Hepatocyte (in vitro differentiated cells): ENCODE results near the gene RAB12. TPM values are rescaled to one million over a fixed set of nuclear protein-coding genes. Genes with fewer than 3 reads are reported as not detected.

Source experiments
- DNase-seq: peaks from one replicate; pipeline ENCODE4 v3.0.0-alpha.2; 2016; ENCODE audit warnings: low spot score
- H2AFZ ChIP-seq: fragments of 200-600 bp; sonication (generic); 2 replicates; pipeline ENCODE4 v1.6.0; 2016; ENCODE audit warnings: antibody characterized with exemption, mild to moderate bottlenecking
- H3K27ac ChIP-seq: fragments of 200-600 bp; sonication (generic); 2 replicates; pipeline ENCODE4 v1.5.1; 2016; ENCODE audit warnings: mild to moderate bottlenecking
- H3K27me3 ChIP-seq: fragments of 200-600 bp; sonication (generic); 2 replicates; pipeline ENCODE4 v1.6.1; 2016
- H3K36me3 ChIP-seq: fragments of 200-600 bp; sonication (generic); replicated peaks from 2 replicates; pipeline ENCODE4 v1.5.1; 2016; ENCODE audit warnings: low read depth; ENCODE audit not compliant: insufficient read depth
- H3K4me1 ChIP-seq: fragments of 200-600 bp; sonication (generic); 2 replicates; pipeline ENCODE4 v1.5.1; 2016; ENCODE audit warnings: mild to moderate bottlenecking, moderate library complexity; ENCODE audit not compliant: insufficient read depth
- H3K4me2 ChIP-seq: fragments of 200-600 bp; sonication (generic); 2 replicates; pipeline ENCODE4 v1.6.0; 2016
- H3K4me3 ChIP-seq: fragments of 200-600 bp; sonication (generic); 2 replicates; pipeline ENCODE4 v1.5.1; 2016; ENCODE audit warnings: mild to moderate bottlenecking
- H3K79me2 ChIP-seq: fragments of 200-600 bp; sonication (generic); 2 replicates; pipeline ENCODE4 v1.6.0; 2017; ENCODE audit warnings: mild to moderate bottlenecking
- H3K9me2 ChIP-seq: fragments of 200-600 bp; sonication (generic); replicated peaks from 2 replicates; pipeline ENCODE4 v1.6.0; 2017; ENCODE audit warnings: mild to moderate bottlenecking; ENCODE audit not compliant: insufficient read depth
- H3K9me3 ChIP-seq: fragments of 200-600 bp; sonication (generic); 2 replicates; pipeline ENCODE4 v1.5.1; 2016; ENCODE audit warnings: low read depth, mild to moderate bottlenecking
- H4K20me1 ChIP-seq: fragments of 200-600 bp; sonication (generic); 2 replicates; pipeline ENCODE4 v1.6.0; 2016; ENCODE audit warnings: mild to moderate bottlenecking; ENCODE audit not compliant: insufficient read depth, poor library complexity, severe bottlenecking
- CTCF ChIP-seq: fragments of 200-600 bp; sonication (generic); IDR thresholded peaks from 2 replicates; pipeline ENCODE4 v1.5.1; 2016; ENCODE audit warnings: antibody characterized with exemption, mild to moderate bottlenecking; ENCODE audit not compliant: poor library complexity
- EZH2 ChIP-seq: fragments of 200-600 bp; sonication (generic); IDR thresholded peaks from 2 replicates; pipeline ENCODE4 v1.6.1; 2016; ENCODE audit warnings: antibody characterized with exemption, mild to moderate bottlenecking, borderline replicate concordance
- EZH2phosphoT487 ChIP-seq: fragments of 200-600 bp; sonication (generic); IDR thresholded peaks from one replicate; pipeline ENCODE4 v1.6.1; 2018; ENCODE audit warnings: antibody characterized with exemption, mild to moderate bottlenecking, low read depth, moderate library complexity; ENCODE audit not compliant: unreplicated experiment, severe bottlenecking
- WGBS: methylation state at CpG from one replicate; pipeline ENCODE4 v1.1.6; 2016; ENCODE audit warnings: low lambda C conversion rate; ENCODE audit errors: missing lambda C conversion rate; 5-methylcytosine and 5-hydroxymethylcytosine counted together
- polyA plus RNA-seq: library from polyadenylated mRNA; unstranded; fragments of >200 nt; fragmentation: Nextera tagmentation; extraction: Ambion mirVana; gene quantifications from 2 replicates; pipeline ENCODE4 v1.2.1, GENCODE V29; 2016
- total RNA-seq: library from RNA; depleted of rRNA; stranded (reverse); fragments of >200 nt; gene quantifications from 2 replicates; pipeline ENCODE4 v1.2.3, GENCODE V29; 2014

The RAB12 gene
- total and polyA plus RNA-seq, 2 experiments from 2014 or later, result 4.7 to 33.2 TPM

- no peaks in the 10 kb centered on the region for H3K79me2 ChIP-seq
- DNase-seq, result no peak
- H3K4me2 ChIP-seq, result no peak overlapping the region
- H3K36me3 ChIP-seq, result no peaks in the 10 kb centered on the region
- no peak overlapping the region for H3K27ac ChIP-seq
- 95% methylated on average over 8 of the region's 8 CpGs for WGBS
- TF ChIP-seq EZH2, result no peak
- TF ChIP-seq CTCF, result no peak
- TF ChIP-seq EZH2phosphoT487, result no peak
- no peaks in the 10 kb centered on the region for H3K9me2 ChIP-seq
- H3K27me3 ChIP-seq, result no peaks in the 10 kb centered on the region
- peaks cover 8% of the 10 kb centered on the region for H3K4me1 ChIP-seq
- H4K20me1 ChIP-seq, result no peaks in the 10 kb centered on the region
- no peak overlapping the region for H2AFZ ChIP-seq
- no peaks in the 10 kb centered on the region for H3K9me3 ChIP-seq
- no peak overlapping the region for H3K4me3 ChIP-seq
These were observed 76.6 kb downstream of the RAB12 start for GRCh38 chr18:8685914-8686216.

GRCh38 chr18:8686611-8687010, 77.4 kb downstream of the RAB12 start:
- H3K4me1 ChIP-seq, result peaks cover 8% of the 10 kb centered on the region
- H3K36me3 ChIP-seq, result no peaks in the 10 kb centered on the region
- H3K4me2 ChIP-seq, result no peak overlapping the region
- H2AFZ ChIP-seq, result no peak overlapping the region
- 80% methylated on average over 6 of the region's 6 CpGs for WGBS
- no peaks in the 10 kb centered on the region for H3K9me3 ChIP-seq
- H3K9me2 ChIP-seq, result no peaks in the 10 kb centered on the region
- no peak overlapping the region for H3K4me3 ChIP-seq
- no peaks in the 10 kb centered on the region for H3K79me2 ChIP-seq
- H4K20me1 ChIP-seq, result no peaks in the 10 kb centered on the region
- no peak for DNase-seq
- H3K27ac ChIP-seq, result no peak overlapping the region
- TF ChIP-seq EZH2phosphoT487 (no peak), CTCF (no peak), EZH2 (no peak)
- no peaks in the 10 kb centered on the region for H3K27me3 ChIP-seq

- Histone ChIP-seq H3K27ac (no peak overlapping the region), H3K4me3 (no peak overlapping the region), H3K9me2 (no peaks in the 10 kb centered on the region), H2AFZ (no peak overlapping the region), H3K27me3 (no peaks in the 10 kb centered on the region), H3K9me3 (no peaks in the 10 kb centered on the region), H3K4me2 (no peak overlapping the region), H3K79me2 (no peaks in the 10 kb centered on the region), H3K4me1 (peaks cover 8% of the 10 kb centered on the region), H4K20me1 (no peaks in the 10 kb centered on the region), H3K36me3 (no peaks in the 10 kb centered on the region)
- 66% methylated on average over 8 of the region's 8 CpGs for WGBS
- no peak for TF ChIP-seq CTCF
- TF ChIP-seq EZH2, result no peak
- TF ChIP-seq EZH2phosphoT487, result no peak
- no peak for DNase-seq
These were observed 79.1 kb downstream of the RAB12 start for GRCh38 chr18:8688216-8688800.

GRCh38 chr18:8688816-8689215, 79.6 kb downstream of the RAB12 start:
- H3K9me3 ChIP-seq, result no peaks in the 10 kb centered on the region
- no peaks in the 10 kb centered on the region for H3K27me3 ChIP-seq
- H3K36me3 ChIP-seq, result no peaks in the 10 kb centered on the region
- DNase-seq, result no peak
- H3K79me2 ChIP-seq, result no peaks in the 10 kb centered on the region
- H4K20me1 ChIP-seq, result no peaks in the 10 kb centered on the region
- peaks cover 8% of the 10 kb centered on the region for H3K4me1 ChIP-seq
- H3K4me2 ChIP-seq, result no peak overlapping the region
- no peak overlapping the region for H3K4me3 ChIP-seq
- H3K9me2 ChIP-seq, result no peaks in the 10 kb centered on the region
- no peak for TF ChIP-seq EZH2
- no peak for TF ChIP-seq EZH2phosphoT487
- no peak for TF ChIP-seq CTCF
- no peak overlapping the region for H2AFZ ChIP-seq
- 82% methylated on average over 8 of the region's 8 CpGs for WGBS
- no peak overlapping the region for H3K27ac ChIP-seq
